HUES64 (cell line): ENCODE results near the gene GPC3.
A peak's percentile ranks its signal among the peaks of the same experiment; 100 is the strongest.
"Not testable (repeated sequence)": the region's sequence is repeated elsewhere in the genome, so short reads cannot be mapped to it uniquely, and the experiment has no call there.

Experiments
- H3K27ac ChIP-seq: 2 replicates; pipeline ENCODE4 v1.7.0; 2013; ENCODE audit warnings: low read depth, low read length, inconsistent platforms
- H3K27me3 ChIP-seq: 2 replicates; pipeline ENCODE4 v1.6.1; 2013; ENCODE audit warnings: mild to moderate bottlenecking, low read length; ENCODE audit not compliant: insufficient read depth
- H3K36me3 ChIP-seq: 2 replicates; pipeline ENCODE4 v1.6.1; 2013; ENCODE audit warnings: mild to moderate bottlenecking, low read length; ENCODE audit not compliant: insufficient read depth
- H3K4me1 ChIP-seq: 2 replicates; pipeline ENCODE4 v1.6.1; 2013; ENCODE audit warnings: mild to moderate bottlenecking, low read length, moderate library complexity; ENCODE audit not compliant: insufficient read depth
- H3K4me3 ChIP-seq: 2 replicates; pipeline ENCODE4 v1.5.1; 2013; ENCODE audit warnings: mild to moderate bottlenecking, low read length, moderate library complexity
- H3K9ac ChIP-seq: 2 replicates; pipeline ENCODE4 v1.6.1; 2013; ENCODE audit warnings: mild to moderate bottlenecking, low read depth, low read length
- H3K9me3 ChIP-seq: 2 replicates; pipeline ENCODE4 v1.6.1; 2013; ENCODE audit warnings: low read depth, low read length; ENCODE audit not compliant: insufficient read depth
- WGBS: fragments of 150-250, 120-280 bp; methylation state at CpG from one replicate; pipeline ENCODE4 v1.1.7; 2013; ENCODE audit warnings: missing lambda C conversion rate; 5-methylcytosine and 5-hydroxymethylcytosine counted together

GPC3 gene

GRCh38 chrX:133537142-133537541, 448.3 kb downstream of the GPC3 start:
- no peak overlapping the region for H3K9ac ChIP-seq
- no peak overlapping the region for H3K4me3 ChIP-seq
- peaks cover 2% of the 10 kb centered on the region; the same call in 1 of the 2 replicates for H3K36me3 ChIP-seq
- no peaks in the 10 kb centered on the region for H3K27me3 ChIP-seq
- 92% methylated on average over 2 of the region's 3 CpGs for WGBS
- no peaks in the 10 kb centered on the region for H3K4me1 ChIP-seq
- H3K27ac ChIP-seq = no peak overlapping the region
- no peaks in the 10 kb centered on the region for H3K9me3 ChIP-seq

- H3K9me3 ChIP-seq = no peaks in the 10 kb centered on the region
- H3K4me3 ChIP-seq = no peak overlapping the region
- H3K27ac ChIP-seq = no peak overlapping the region
- no peak overlapping the region for H3K9ac ChIP-seq
- H3K36me3 ChIP-seq = peaks cover 2% of the 10 kb centered on the region; the same call in 1 of the 2 replicates
- no peaks in the 10 kb centered on the region for H3K4me1 ChIP-seq
- H3K27me3 ChIP-seq = no peaks in the 10 kb centered on the region
- WGBS = 92% methylated on average over 2 of the region's 2 CpGs
These were observed 450.3 kb downstream of the GPC3 start for GRCh38 chrX:133535066-133535465.

GRCh38 chrX:133534172-133534571, 451.2 kb downstream of the GPC3 start:
- Histone ChIP-seq H3K9ac (no peak overlapping the region), H3K4me3 (no peak overlapping the region), H3K27ac (no peak overlapping the region), H3K4me1 (no peaks in the 10 kb centered on the region), H3K36me3 (peaks cover 2% of the 10 kb centered on the region; the same call in 1 of the 2 replicates), H3K9me3 (no peaks in the 10 kb centered on the region), H3K27me3 (no peaks in the 10 kb centered on the region)
- 91% methylated on average over 4 of the region's 4 CpGs for WGBS

- Histone ChIP-seq H3K4me1 (0 out of 2 replicates have a peak, but pooled peaks cover under 1% of the 10 kb centered on the region), H3K36me3 (peaks cover 2% of the 10 kb centered on the region; the same call in 1 of the 2 replicates), H3K9ac (no peak overlapping the region), H3K9me3 (no peaks in the 10 kb centered on the region), H3K27me3 (no peaks in the 10 kb centered on the region), H3K4me3 (no peak overlapping the region), H3K27ac (no peak overlapping the region)
- 90% methylated on average over 3 of the region's 3 CpGs for WGBS
These were observed 452.1 kb downstream of the GPC3 start for GRCh38 chrX:133533249-133533648.

GRCh38 chrX:133530960-133531359, 454.4 kb downstream of the GPC3 start:
- 89% methylated on average over 6 of the region's 6 CpGs for WGBS
- Histone ChIP-seq H3K4me1 (peaks cover 12% of the 10 kb centered on the region), H3K4me3 (no peak overlapping the region), H3K36me3 (peaks cover 2% of the 10 kb centered on the region; the same call in 1 of the 2 replicates), H3K27me3 (no peaks in the 10 kb centered on the region), H3K27ac (no peak overlapping the region), H3K9me3 (no peaks in the 10 kb centered on the region), H3K9ac (no peak overlapping the region)

GRCh38 chrX:133529578-133529977, 455.8 kb downstream of the GPC3 start:
- H3K27me3 ChIP-seq = no peaks in the 10 kb centered on the region
- H3K4me3 ChIP-seq = no peak overlapping the region
- 98% methylated on average over 3 of the region's 3 CpGs for WGBS
- no peak overlapping the region for H3K27ac ChIP-seq
- no peaks in the 10 kb centered on the region for H3K9me3 ChIP-seq
- H3K36me3 ChIP-seq = no peaks in the 10 kb centered on the region
- H3K4me1 ChIP-seq = peaks cover 12% of the 10 kb centered on the region
- H3K9ac ChIP-seq = no peak overlapping the region

- Histone ChIP-seq H3K27ac (peak overlapping the region; percentile 23; the same call in 1 of the 2 replicates), H3K9me3 (no peaks in the 10 kb centered on the region), H3K36me3 (no peaks in the 10 kb centered on the region), H3K4me1 (peaks cover 12% of the 10 kb centered on the region), H3K4me3 (no peak overlapping the region), H3K27me3 (no peaks in the 10 kb centered on the region), H3K9ac (no peak overlapping the region)
- no CpG with 5 or more reads among the region's 4 CpGs for WGBS
These were observed 457.6 kb downstream of the GPC3 start for GRCh38 chrX:133527825-133528224.

GRCh38 chrX:133527415-133527814, 458.0 kb downstream of the GPC3 start:
- no peaks in the 10 kb centered on the region for H3K9me3 ChIP-seq
- no peak overlapping the region for H3K4me3 ChIP-seq
- no peaks in the 10 kb centered on the region for H3K36me3 ChIP-seq
- peaks cover 12% of the 10 kb centered on the region for H3K4me1 ChIP-seq
- peak overlapping the region; percentile 70 for H3K27ac ChIP-seq
- H3K9ac ChIP-seq = no peak overlapping the region; the same call in 1 of the 2 replicates
- no peaks in the 10 kb centered on the region for H3K27me3 ChIP-seq
- WGBS = 75% methylated on average over 2 of the region's 3 CpGs

- not testable (repeated sequence) for H3K9me3 ChIP-seq, H3K36me3 ChIP-seq, H3K4me3 ChIP-seq, H3K9ac ChIP-seq, H3K27me3 ChIP-seq
- H3K27ac ChIP-seq = peak overlapping the region; percentile 70
- WGBS = 100% methylated on average over 3 of the region's 3 CpGs
- H3K4me1 ChIP-seq = peaks cover 12% of the 10 kb centered on the region
These were observed 458.6 kb downstream of the GPC3 start for GRCh38 chrX:133526773-133527172.

- 92% methylated on average over 7 of the region's 7 CpGs for WGBS
- Histone ChIP-seq H3K9ac (no peak overlapping the region), H3K4me1 (peaks cover 12% of the 10 kb centered on the region), H3K27me3 (no peaks in the 10 kb centered on the region), H3K4me3 (no peak overlapping the region), H3K27ac (no peak overlapping the region), H3K36me3 (no peaks in the 10 kb centered on the region), H3K9me3 (no peaks in the 10 kb centered on the region)
These were observed 461.9 kb downstream of the GPC3 start for GRCh38 chrX:133523526-133523925.

GRCh38 chrX:133523081-133523487, 462.3 kb downstream of the GPC3 start:
- no peaks in the 10 kb centered on the region for H3K27me3 ChIP-seq
- no peak overlapping the region for H3K9ac ChIP-seq
- 93% methylated on average over 5 of the region's 5 CpGs for WGBS
- no peaks in the 10 kb centered on the region for H3K36me3 ChIP-seq
- H3K27ac ChIP-seq = no peak overlapping the region
- peaks cover 10% of the 10 kb centered on the region for H3K4me1 ChIP-seq
- H3K4me3 ChIP-seq = no peak overlapping the region
- peaks cover 1% of the 10 kb centered on the region; the same call in 1 of the 2 replicates for H3K9me3 ChIP-seq

- Histone ChIP-seq H3K36me3 (no peaks in the 10 kb centered on the region), H3K4me3 (no peak overlapping the region), H3K27ac (no peak overlapping the region), H3K4me1 (no peaks in the 10 kb centered on the region), H3K9me3 (peaks cover 5% of the 10 kb centered on the region; the same call in 1 of the 2 replicates), H3K27me3 (no peaks in the 10 kb centered on the region), H3K9ac (no peak overlapping the region)
- 95% methylated on average over 2 of the region's 3 CpGs for WGBS
These were observed 468.7 kb downstream of the GPC3 start for GRCh38 chrX:133516686-133517085.
